HepG2 (cell line): Measurements from ENCODE around the gene HIC1. TPM values are rescaled to one million over a fixed set of nuclear protein-coding genes. Genes with fewer than 3 reads are reported as not detected.

Experiments used
- ARNT ChIP-seq: fragments of 450-650 bp; IDR thresholded peaks from 2 replicates; pipeline ENCODE4 v1.6.1; 2017
- FOXA3 ChIP-seq: IDR thresholded peaks from 2 replicates; pipeline ENCODE4 v1.6.1; 2016; ENCODE audit warnings: missing genetic modification reagents, missing compliant biosample characterization
- FOXJ3 ChIP-seq: sonication (generic); formaldehyde crosslinking; IDR thresholded peaks from 2 replicates; pipeline ENCODE4 v1.4.0; 2020; ENCODE audit warnings: missing genetic modification reagents, mild to moderate bottlenecking, borderline replicate concordance
- FOXK1 ChIP-seq: sonication (generic); formaldehyde crosslinking; IDR thresholded peaks from 2 replicates; pipeline ENCODE4 v1.4.0; 2020; ENCODE audit warnings: low read depth, missing genetic modification reagents, borderline replicate concordance
- MLXIP ChIP-seq: sonication (generic); formaldehyde crosslinking; IDR thresholded peaks from 2 replicates; pipeline ENCODE4 v1.9.0; 2021; ENCODE audit warnings: missing genetic modification reagents, borderline replicate concordance
- NCOA5 ChIP-seq: sonication (generic); formaldehyde crosslinking; IDR thresholded peaks from 2 replicates; pipeline ENCODE4 v1.4.0; 2020; ENCODE audit warnings: missing genetic modification reagents
- PITX1 ChIP-seq: sonication (generic); formaldehyde crosslinking; IDR thresholded peaks from 2 replicates; pipeline ENCODE4 v1.5.1; 2020; ENCODE audit warnings: mild to moderate bottlenecking, missing genetic modification reagents
- REST ChIP-seq, 2 experiments: IDR thresholded peaks; 2 replicates each; pipeline ENCODE4 v1.6.1; 2011 to 2012; ENCODE audit warnings: low read length in 2 of 2, borderline replicate concordance in 1 of 2, low read depth in 1 of 2, mild to moderate bottlenecking in 1 of 2, moderate library complexity in 1 of 2
- RFX1 ChIP-seq: fragments of 450-650 bp; IDR thresholded peaks from 2 replicates; pipeline ENCODE4 v1.6.1; 2017
- SP5 ChIP-seq: IDR thresholded peaks from 2 replicates; pipeline ENCODE4 v1.6.1; 2016; ENCODE audit warnings: low read depth, borderline replicate concordance
- STAG1 ChIP-seq: sonication (generic); formaldehyde crosslinking; IDR thresholded peaks from 2 replicates; pipeline ENCODE4 v1.4.0; 2020; ENCODE audit warnings: missing genetic modification reagents
- TERF1 ChIP-seq: sonication (generic); formaldehyde crosslinking; IDR thresholded peaks from 2 replicates; pipeline ENCODE4 v1.8.0; 2022; ENCODE audit warnings: mild to moderate bottlenecking, missing genetic modification reagents, moderate library complexity
- TFDP2 ChIP-seq: sonication (generic); formaldehyde crosslinking; IDR thresholded peaks from 2 replicates; pipeline ENCODE4 v1.4.0; 2020; ENCODE audit warnings: missing genetic modification reagents
- U2AF1 ChIP-seq: fragments of 200-400 bp; formaldehyde crosslinking; optimal IDR thresholded peaks from 2 replicates; pipeline ENCODE3; 2017; ENCODE audit warnings: mild to moderate bottlenecking, low read depth, low read length
- ZBTB37 ChIP-seq: sonication (generic); formaldehyde crosslinking; IDR thresholded peaks from 2 replicates; pipeline ENCODE4 v1.4.0; 2020; ENCODE audit warnings: mild to moderate bottlenecking, missing genetic modification reagents
- ZFX ChIP-seq: sonication (generic); formaldehyde crosslinking; IDR thresholded peaks from 2 replicates; pipeline ENCODE4 v1.4.0; 2020; ENCODE audit warnings: mild to moderate bottlenecking, low read depth, missing genetic modification reagents, moderate library complexity
- ZNF207 ChIP-seq: fragments of 450-650 bp; IDR thresholded peaks from 2 replicates; pipeline ENCODE4 v1.6.1; 2016; ENCODE audit warnings: antibody characterized with exemption, borderline replicate concordance
- ZNF850 ChIP-seq: sonication (generic); formaldehyde crosslinking; conservative IDR thresholded peaks from 2 replicates; pipeline ENCODE4 v1.9.0; 2021; ENCODE audit warnings: mild to moderate bottlenecking, missing genetic modification reagents
- ZSCAN29 ChIP-seq: sonication (generic); formaldehyde crosslinking; conservative IDR thresholded peaks from 2 replicates; pipeline ENCODE4 v1.4.0; 2020; ENCODE audit warnings: mild to moderate bottlenecking, missing genetic modification reagents
- polyA plus RNA-seq, 8 experiments: library from polyadenylated mRNA; depleted of rRNA in 3 of 8; stranded (reverse) in 7 of 8; unstranded in 1 of 8; fragments of >200 nt; fragmentation: Illumina TruSeq in 4 of 8; extraction: Trizol in 4 of 8; gene quantifications; 2 replicates each; pipeline versions ENCODE4 v1.2.1 to v1.2.3, GENCODE V29; 2011 to 2016; ENCODE audit warnings: low read depth in 4 of 8, missing spikeins in 1 of 8, mixed read lengths in 1 of 8; ENCODE audit not compliant: insufficient read depth in 1 of 8
- total RNA-seq, 5 experiments: library from RNA; depleted of rRNA; stranded (reverse); fragments of >200 nt; fragmentation: Illumina TruSeq; extraction: Trizol; gene quantifications; 2 replicates each; pipeline ENCODE4 v1.2.3, GENCODE V29; 2016; ENCODE audit warnings: low read depth in 1 of 5

The HIC1 gene
- total and polyA plus RNA-seq, 2 of the 13 experiments (the other 11 are each of a cell fraction or from before 2014, with no cell fraction given), result 0.04 to 0.31 TPM

- TF ChIP-seq ZBTB37 (CRISPR knock-in tag), result no peak
- peak; percentile 84 for TF ChIP-seq ZFX (CRISPR knock-in tag)
- TF ChIP-seq REST (IDR thresholded peaks at IDR 0.05; ENCODE audit: borderline replicate concordance in 1 of 2, low read depth in 1 of 2, low read length in 2 of 2), result peak in 1 of 2 experiments; percentile 59; a peak in 1 of 4 replicates
- TF ChIP-seq ZNF850, result no peak
- TF ChIP-seq TFDP2 (CRISPR knock-in tag), result 0 out of 2 replicates have a peak, but pooled peaks have one; percentile 31
- TF ChIP-seq FOXK1 (CRISPR knock-in tag), result peak; percentile 86
- TF ChIP-seq FOXJ3, result peak; percentile 47; the same call in 1 of the 2 replicates
- TF ChIP-seq ZSCAN29, result no peak
- no peak for TF ChIP-seq TERF1 (CRISPR knock-in tag)
- no peak for TF ChIP-seq ZNF207
- TF ChIP-seq MLXIP (CRISPR knock-in tag), result no peak
- TF ChIP-seq STAG1, result no peak
- TF ChIP-seq U2AF1, result no peak
- no peak for TF ChIP-seq ARNT
- no peak for TF ChIP-seq RFX1
- TF ChIP-seq FOXA3 (CRISPR knock-in tag), result peak; percentile 55
- peak; percentile 80 for TF ChIP-seq SP5 (CRISPR knock-in tag)
- no peak for TF ChIP-seq NCOA5 (CRISPR knock-in tag)
- peak; percentile 46; the same call in 1 of the 2 replicates for TF ChIP-seq PITX1
Measured at GRCh38 chr17:2029911-2030778, 24.8 kb upstream of the HIC1 start, which contains the start of gene DPH1 (continued).
